HCT116 (cell line): ENCODE data around the gene DOCK1. TPM values are rescaled to one million over a fixed set of nuclear protein-coding genes. Genes with fewer than 3 reads are reported as not detected.

Experiments used
- ATAC-seq: fragments of 200-7000 bp; cut with Tn5 transposase; 2 replicates; pipeline ENCODE4 v1.9.1; 2020; ENCODE audit warnings: mild to moderate bottlenecking, moderate library complexity
- BruUV-seq: library from RNA; stranded (reverse); fragments of 400-500 nt; replicated peaks from 2 replicates; lab custom pipeline; 2021; lab: Mats Ljungman, UMichigan
- CTCF ChIA-PET: fragments of 300-600 bp; sonication (Branson Sonifier 250); formaldehyde crosslinking; loops from one replicate; lab custom pipeline; 2021; ENCODE audit warnings: antibody characterized with exemption; lab: Charles Lee
- POLR2A ChIA-PET: fragments of 300-600, 350-600 bp; sonication (Branson Sonifier 250); formaldehyde crosslinking; loops from one replicate; lab custom pipeline; 2021; ENCODE audit warnings: antibody characterized with exemption; lab: Charles Lee
- RAD21 ChIA-PET, 2 experiments: fragments of 300-600 bp; sonication (Branson Sonifier 250); formaldehyde crosslinking; loops; one replicate each; lab custom pipeline; 2023; ENCODE audit warnings: low total read pairs in 2 of 2; ENCODE audit not compliant: uncharacterized antibody in 2 of 2, unreplicated experiment in 2 of 2, low non-redundant PET in 1 of 2; lab: Charles Lee
- DNase-seq: peaks from one replicate; pipeline ENCODE4 v3.0.0-alpha.2; 2010; ENCODE audit warnings: low read depth, low spot score
- H2AFZ ChIP-seq: fragments of 200-600 bp; shearing (Covaris generic), sonication (generic); 2 replicates; pipeline ENCODE4 v1.6.1; 2017; ENCODE audit warnings: low read depth, mixed run types, mixed read lengths, antibody characterized with exemption, low read length; ENCODE audit not compliant: poor library complexity, severe bottlenecking
- H3K27ac ChIP-seq: 2 replicates; pipeline ENCODE4 v1.5.1; 2012; ENCODE audit warnings: low read depth, low read length
- H3K27me3 ChIP-seq: fragments of 200-600 bp; sonication (generic); 2 replicates; pipeline ENCODE4 v1.6.1; 2016; ENCODE audit warnings: mixed run types, low read length, mixed read lengths; ENCODE audit not compliant: insufficient read depth
- H3K36me3 ChIP-seq, 2 experiments: fragments of 200-500 bp in 1 of 2; fragments of 200-600 bp in 1 of 2; sonication (Bioruptor generic) in 1 of 2; sonication (generic) in 1 of 2; 2 replicates each; pipeline versions ENCODE4 v1.5.1 to v1.6.1; 2014 to 2016; ENCODE audit warnings: low read length in 2 of 2, inconsistent platforms in 1 of 2, mixed read lengths in 1 of 2, mixed run types in 1 of 2; ENCODE audit not compliant: insufficient read depth in 2 of 2, control insufficient read depth in 1 of 2
- H3K4me1 ChIP-seq, 2 experiments: fragments of 200-600 bp in 1 of 2; sonication (generic) in 1 of 2; 2 replicates each; pipeline versions ENCODE4 v1.5.1 to v1.6.1; 2012 to 2017; ENCODE audit warnings: low read length in 2 of 2, inconsistent platforms in 1 of 2, mild to moderate bottlenecking in 1 of 2, mixed read lengths in 1 of 2, mixed run types in 1 of 2, moderate library complexity in 1 of 2; ENCODE audit not compliant: insufficient read depth in 2 of 2, control insufficient read depth in 1 of 2
- H3K4me2 ChIP-seq: fragments of 200-600 bp; sonication (generic); 2 replicates; pipeline ENCODE4 v1.6.1; 2017; ENCODE audit warnings: mixed run types, low read length, mixed read lengths
- H3K4me3 ChIP-seq, 2 experiments: fragments of 200-600 bp in 1 of 2; sonication (generic) in 1 of 2; replicated peaks in 1 of 2; 2 replicates each; pipeline ENCODE4 v1.5.1; 2011 to 2016; ENCODE audit warnings: low read length in 2 of 2, control low read depth in 1 of 2, low read depth in 1 of 2, mild to moderate bottlenecking in 1 of 2, mixed read lengths in 1 of 2, mixed run types in 1 of 2
- H3K79me2 ChIP-seq: fragments of 200-600 bp; sonication (generic); 2 replicates; pipeline ENCODE4 v1.6.1; 2017; ENCODE audit warnings: mild to moderate bottlenecking, mixed run types, low read length, moderate library complexity, mixed read lengths; ENCODE audit not compliant: insufficient read depth
- H3K9ac ChIP-seq: fragments of 200-600 bp; sonication (generic); 2 replicates; pipeline ENCODE4 v1.6.1; 2016; ENCODE audit warnings: low read length, mixed read lengths
- H3K9me2 ChIP-seq: fragments of 200-600 bp; sonication (generic), shearing (Covaris generic); 2 replicates; pipeline ENCODE4 v1.6.1; 2017; ENCODE audit warnings: mixed run types, mild to moderate bottlenecking, moderate library complexity; ENCODE audit not compliant: insufficient read depth
- H3K9me3 ChIP-seq, 2 experiments: fragments of 200-500 bp in 1 of 2; fragments of 200-600 bp in 1 of 2; sonication (Bioruptor generic) in 1 of 2; sonication (generic) in 1 of 2; 2 replicates each; pipeline ENCODE4 v1.6.1; 2014 to 2017; ENCODE audit warnings: low read length in 2 of 2, mixed read lengths in 2 of 2, inconsistent platforms in 1 of 2, low read depth in 1 of 2, mild to moderate bottlenecking in 1 of 2, mixed run types in 1 of 2, moderate library complexity in 1 of 2; ENCODE audit not compliant: control insufficient read depth in 1 of 2, insufficient read depth in 1 of 2
- H4K20me1 ChIP-seq: fragments of 200-600 bp; sonication (generic), shearing (Covaris generic); 2 replicates; pipeline ENCODE4 v1.6.1; 2017; ENCODE audit warnings: mixed run types, mild to moderate bottlenecking, moderate library complexity; ENCODE audit not compliant: insufficient read depth
- ATF3 ChIP-seq: IDR thresholded peaks from 2 replicates; pipeline ENCODE4 v1.6.1; 2012
- CBX3 ChIP-seq: IDR thresholded peaks from 2 replicates; pipeline ENCODE4 v1.6.1; 2012; ENCODE audit warnings: low read depth
- CTCF ChIP-seq, 3 experiments: fragments of 200-600 bp in 1 of 3; sonication (generic) in 1 of 3; IDR thresholded peaks in 2 of 3; conservative IDR thresholded peaks in 1 of 3; 2 replicates each; pipeline ENCODE4 v1.5.1; 2012 to 2017; ENCODE audit warnings: low read depth in 2 of 3, low read length in 2 of 3, antibody characterized with exemption in 1 of 3, borderline replicate concordance in 1 of 3, control low read depth in 1 of 3, mild to moderate bottlenecking in 1 of 3, mixed read lengths in 1 of 3, mixed run types in 1 of 3, moderate library complexity in 1 of 3; ENCODE audit not compliant: insufficient read depth in 1 of 3
- EGR1 ChIP-seq: IDR thresholded peaks from 2 replicates; pipeline ENCODE4 v1.6.1; 2012; ENCODE audit warnings: low read depth
- EZH2 ChIP-seq: fragments of 200-600 bp; sonication (generic); IDR thresholded peaks from 2 replicates; pipeline ENCODE4 v1.6.1; 2017; ENCODE audit warnings: antibody characterized with exemption, mixed run types
- EZH2phosphoT487 ChIP-seq: fragments of 200-600 bp; IDR thresholded peaks from 2 replicates; pipeline ENCODE4 v1.6.1; 2018; ENCODE audit warnings: antibody characterized with exemption, borderline replicate concordance
- FOSL1 ChIP-seq: IDR thresholded peaks from 2 replicates; pipeline ENCODE4 v1.6.1; 2012; ENCODE audit warnings: low read depth
- JUND ChIP-seq: IDR thresholded peaks from 2 replicates; pipeline ENCODE4 v1.6.1; 2012
- MAX ChIP-seq: IDR thresholded peaks from 2 replicates; pipeline ENCODE4 v1.6.1; 2012
- POLR2A ChIP-seq: IDR thresholded peaks from 2 replicates; pipeline ENCODE4 v1.7.0; 2011; ENCODE audit warnings: borderline replicate concordance; ENCODE audit not compliant: insufficient read depth, insufficient read length; ENCODE audit errors: extremely low read depth
- POLR2AphosphoS5 ChIP-seq: IDR thresholded peaks from 2 replicates; pipeline ENCODE4 v1.6.1; 2011; ENCODE audit warnings: mild to moderate bottlenecking, low read depth, low read length, moderate library complexity
- RAD21 ChIP-seq: IDR thresholded peaks from 2 replicates; pipeline ENCODE4 v1.6.1; 2012; ENCODE audit warnings: low read depth, mild to moderate bottlenecking
- SIN3A ChIP-seq: IDR thresholded peaks from 2 replicates; pipeline ENCODE4 v1.6.1; 2012; ENCODE audit warnings: low read depth
- TCF7L2 ChIP-seq: IDR thresholded peaks from 2 replicates; pipeline ENCODE4 v1.7.0; 2011; ENCODE audit warnings: borderline replicate concordance, inconsistent platforms; ENCODE audit not compliant: insufficient read depth, insufficient read length; ENCODE audit errors: extremely low read depth
- ZNF274 ChIP-seq: fragments of 200-500 bp; sonication (Bioruptor generic); IDR thresholded peaks from 2 replicates; pipeline ENCODE4 v1.6.1; 2014; ENCODE audit warnings: mild to moderate bottlenecking, low read depth, low read length, inconsistent platforms
- intact Hi-C: fragments of 100-400 bp; cut with micrococcal nuclease; formaldehyde crosslinking; loops from 2 replicates; pipeline ENCODE4 v1.10.0; 2022
- total RNA-seq: library from RNA; stranded (reverse); gene quantifications from one replicate; pipeline ENCODE4 v1.2.1, GENCODE V29; 2021; ENCODE audit not compliant: unreplicated experiment

DOCK1 gene
- total RNA-seq, 1 experiment from 2014 or later: 46.5 TPM

GRCh38 chr10:127428385-127428980 lies 523.3 kb downstream of the DOCK1 start (continued):
- TF ChIP-seq CTCF (IDR thresholded peaks at IDR 0.05 in 2 of 3, conservative IDR thresholded peaks at IDR 0.05 in 1 of 3; ENCODE audit: borderline replicate concordance in 1 of 3, insufficient read depth in 1 of 3, low read depth in 2 of 3, low read length in 2 of 3): no peak
- TF ChIP-seq CBX3: no peak
- no peak for TF ChIP-seq TCF7L2
- TF ChIP-seq SIN3A: no peak
- no peak for TF ChIP-seq POLR2AphosphoS5
- no peak for TF ChIP-seq EZH2phosphoT487
- TF ChIP-seq, all 23 proteins: peak for 0

- Histone ChIP-seq H3K4me2 (no peak overlapping the region), H3K79me2 (no peaks in the 10 kb centered on the region), H3K9me2 (no peaks in the 10 kb centered on the region), H3K27ac (no peak overlapping the region), H3K9me3 (no peaks in the 10 kb centered on the region), H4K20me1 (no peaks in the 10 kb centered on the region), H2AFZ (no peak overlapping the region), H3K36me3 (peaks cover 2 to 6% of the 10 kb centered on the region in 2 experiments; a peak in 3 of 4 replicates), H3K4me1 (no peaks in the 10 kb centered on the region), H3K27me3 (no peaks in the 10 kb centered on the region), H3K9ac (no peak overlapping the region), H3K4me3 (no peak overlapping the region)
- no peak for ATAC-seq
- ChIA-PET CTCF (no interaction called here), RAD21 (no interaction called here), POLR2A (no interaction called here)
- intact Hi-C loops: no loop called here
- BruUV-seq: no TSS peak
- DNase-seq: no peak
- TF ChIP-seq POLR2AphosphoS5: no peak
- TF ChIP-seq TCF7L2: no peak
- no peak for TF ChIP-seq JUND
- no peak for TF ChIP-seq FOSL1
- no peak for TF ChIP-seq RAD21
- no peak for TF ChIP-seq EGR1
- no peak for TF ChIP-seq POLR2A
- TF ChIP-seq ZNF274: no peak
- no peak for TF ChIP-seq SIN3A
- no peak for TF ChIP-seq CTCF (IDR thresholded peaks at IDR 0.05 in 2 of 3, conservative IDR thresholded peaks at IDR 0.05 in 1 of 3; ENCODE audit: borderline replicate concordance in 1 of 3, insufficient read depth in 1 of 3, low read depth in 2 of 3, low read length in 2 of 3)
- TF ChIP-seq MAX: no peak
- no peak for TF ChIP-seq EZH2
- no peak for TF ChIP-seq ATF3
Observed at GRCh38 chr10:127429601-127430312, 524.5 kb downstream of the DOCK1 start.
